ENCODE measurements around the gene CAPN8. TPM values are rescaled to one million over a fixed set of nuclear protein-coding genes. Genes with fewer than 3 reads are reported as not detected.

The CAPN8 gene
- total and polyA plus RNA-seq, 8 donors: 0.57 to 87.9 (median 1.3) TPM

DNA sequence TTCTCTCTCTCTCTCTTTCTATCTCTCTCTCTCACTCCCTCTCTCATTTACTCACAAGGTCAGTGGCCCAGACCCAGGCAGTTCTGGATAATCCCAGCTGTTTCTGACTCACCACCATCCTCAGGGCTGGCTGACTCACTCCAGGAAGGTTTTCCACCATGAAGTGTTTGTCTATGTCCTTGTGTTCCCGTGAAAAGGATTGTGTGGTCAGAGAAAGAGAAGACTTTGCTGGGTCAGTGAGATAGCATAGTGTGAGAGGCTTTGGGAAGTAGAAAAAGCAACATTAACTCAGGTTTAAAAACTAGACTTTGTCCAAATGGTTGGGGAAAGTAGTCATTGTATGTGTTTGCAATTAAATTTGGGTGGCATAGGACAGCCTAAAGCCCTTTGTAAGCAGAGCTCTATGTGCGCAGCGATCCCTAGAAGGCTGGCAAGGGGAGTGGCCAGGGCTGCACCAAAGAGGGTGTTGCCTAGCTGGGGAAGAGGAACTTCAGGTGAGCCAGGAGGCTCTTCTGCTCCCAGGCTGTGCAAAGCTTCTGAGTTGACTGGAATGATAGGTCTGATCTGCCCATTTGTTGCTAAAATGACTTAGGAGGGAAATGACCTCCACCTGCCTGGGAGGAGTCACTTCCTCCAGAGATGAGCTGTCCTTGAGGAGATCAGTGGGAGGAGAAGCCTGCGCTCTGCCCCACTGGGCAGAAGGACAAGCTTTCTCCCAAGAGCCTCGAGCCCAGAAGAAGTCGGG lies 41.9 kb upstream of the CAPN8 start:
- peak in 2 of 4 donors; percentile 49 to 81 for DNase-seq
- intact Hi-C loops (cut with DNase I): no loop called here
- ATAC-seq: peak; percentile 84

DNA sequence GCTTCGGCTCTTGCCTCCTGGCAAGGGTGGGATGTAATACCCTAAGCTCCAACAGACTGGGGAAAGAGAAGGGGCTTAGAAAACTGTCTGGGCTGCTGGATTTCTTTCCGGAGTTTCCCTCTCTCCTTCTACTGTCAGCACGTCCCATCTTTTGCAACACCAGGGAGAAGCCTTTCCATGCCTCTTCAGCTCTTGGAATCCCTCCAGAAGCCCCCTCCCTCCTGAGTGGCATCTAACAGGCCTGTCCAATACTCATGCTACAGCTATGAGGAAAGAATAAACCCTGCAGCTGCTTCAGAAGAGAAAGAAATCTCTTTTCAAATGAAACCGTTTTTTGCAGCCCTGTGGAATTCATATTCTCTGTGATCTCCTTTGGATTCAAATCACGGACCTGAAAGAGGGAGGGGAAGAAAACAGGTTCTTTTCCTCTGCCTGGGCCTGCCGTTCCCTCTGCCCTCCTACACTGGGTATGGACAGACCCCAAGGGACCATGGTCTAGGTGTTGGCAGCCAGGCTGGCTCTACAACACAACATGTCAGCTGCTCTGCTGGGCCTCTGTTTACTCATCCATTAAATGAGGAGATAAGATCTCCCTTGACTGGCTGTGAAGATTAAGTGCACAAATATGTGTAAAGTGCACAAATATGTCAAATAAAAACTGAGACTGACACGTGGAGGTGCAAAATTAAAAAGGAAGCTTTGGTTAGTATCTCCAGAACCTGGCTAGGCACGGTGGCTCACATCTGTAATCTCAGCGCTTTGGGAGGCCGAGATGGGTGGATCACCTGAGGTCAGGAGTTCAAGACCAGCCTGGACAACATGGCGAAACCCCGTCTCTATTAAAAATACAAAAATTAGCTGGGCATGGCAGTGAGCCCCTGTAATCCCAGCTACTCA lies 40.8 kb upstream of the CAPN8 start:
- H3K27ac ChIP-seq: peak overlapping the region; percentile 84 to 88
- DNase-seq: peak in 2 of 4 donors; percentile 80 to 92
- no peaks in the 10 kb centered on the region for H3K27me3 ChIP-seq
- intact Hi-C loops (cut with DNase I): no loop called here
- H3K9me3 ChIP-seq: no peaks in the 10 kb centered on the region
- peak; percentile 8 for ATAC-seq
- TF ChIP-seq, protein P1, sequence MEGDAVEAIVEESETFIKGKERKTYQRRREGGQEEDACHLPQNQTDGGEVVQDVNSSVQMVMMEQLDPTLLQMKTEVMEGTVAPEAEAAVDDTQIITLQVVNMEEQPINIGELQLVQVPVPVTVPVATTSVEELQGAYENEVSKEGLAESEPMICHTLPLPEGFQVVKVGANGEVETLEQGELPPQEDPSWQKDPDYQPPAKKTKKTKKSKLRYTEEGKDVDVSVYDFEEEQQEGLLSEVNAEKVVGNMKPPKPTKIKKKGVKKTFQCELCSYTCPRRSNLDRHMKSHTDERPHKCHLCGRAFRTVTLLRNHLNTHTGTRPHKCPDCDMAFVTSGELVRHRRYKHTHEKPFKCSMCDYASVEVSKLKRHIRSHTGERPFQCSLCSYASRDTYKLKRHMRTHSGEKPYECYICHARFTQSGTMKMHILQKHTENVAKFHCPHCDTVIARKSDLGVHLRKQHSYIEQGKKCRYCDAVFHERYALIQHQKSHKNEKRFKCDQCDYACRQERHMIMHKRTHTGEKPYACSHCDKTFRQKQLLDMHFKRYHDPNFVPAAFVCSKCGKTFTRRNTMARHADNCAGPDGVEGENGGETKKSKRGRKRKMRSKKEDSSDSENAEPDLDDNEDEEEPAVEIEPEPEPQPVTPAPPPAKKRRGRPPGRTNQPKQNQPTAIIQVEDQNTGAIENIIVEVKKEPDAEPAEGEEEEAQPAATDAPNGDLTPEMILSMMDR (IDR thresholded peaks at IDR 0.05): no peak
- no peak overlapping the region for H3K4me3 ChIP-seq
- no peaks in the 10 kb centered on the region for H3K36me3 ChIP-seq
- H3K4me1 ChIP-seq: peaks cover 15 to 47% of the 10 kb centered on the region in 2 donors

More for the DNA sequence above, 41.9 kb upstream of the CAPN8 start:
- H3K27me3 ChIP-seq: no peaks in the 10 kb centered on the region
- H3K9me3 ChIP-seq: no peaks in the 10 kb centered on the region
- TF ChIP-seq, protein P1 (IDR thresholded peaks at IDR 0.05): no peak
- peak overlapping the region; percentile 84 to 88 for H3K27ac ChIP-seq
- peaks cover 14 to 55% of the 10 kb centered on the region in 2 donors for H3K4me1 ChIP-seq
- no peak overlapping the region for H3K4me3 ChIP-seq
- H3K36me3 ChIP-seq: no peaks in the 10 kb centered on the region

DNA sequence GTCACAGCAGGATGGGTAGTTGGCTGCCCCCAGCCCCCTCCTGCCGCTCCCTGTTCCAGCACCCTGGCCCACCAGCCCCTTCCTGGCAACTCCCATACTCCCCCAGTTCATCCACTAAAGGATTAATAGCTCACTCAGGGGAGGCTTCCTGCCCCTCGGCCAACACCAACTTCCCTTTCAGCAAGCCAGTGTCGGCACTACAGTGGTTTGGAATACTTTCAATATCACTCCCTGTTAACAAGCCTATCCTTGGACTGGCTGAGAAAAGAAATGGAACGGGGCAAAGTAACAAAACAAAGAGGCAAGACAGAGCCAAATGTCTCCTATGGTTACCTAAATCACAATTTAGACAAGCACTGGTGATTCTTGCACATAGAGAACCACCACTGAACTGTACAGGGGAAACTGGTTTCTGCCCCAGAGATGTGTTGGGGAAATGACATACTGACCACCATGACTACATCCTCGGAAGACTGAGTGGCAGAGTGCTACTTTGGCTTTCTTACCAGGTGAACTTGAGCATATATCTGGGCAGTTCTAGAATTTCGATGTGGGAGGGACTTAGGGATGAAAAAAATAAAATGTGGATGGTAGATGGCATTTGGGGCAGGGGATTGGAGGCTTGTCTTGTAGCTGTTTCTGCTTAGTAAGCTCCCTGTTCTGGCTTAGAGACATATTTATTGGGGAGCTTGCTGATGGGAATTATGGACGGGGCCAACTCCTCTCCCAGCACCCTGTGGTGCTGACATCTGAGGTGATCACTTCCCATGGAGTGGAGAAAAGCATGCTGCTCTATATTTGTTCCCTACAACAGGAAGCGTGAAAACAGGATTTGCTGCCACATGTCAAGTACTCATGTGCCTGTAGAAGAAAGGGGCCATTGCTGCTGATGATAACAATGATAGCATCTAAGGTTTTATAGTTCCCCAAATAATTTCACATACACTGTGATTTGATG lies 39.7 kb upstream of the CAPN8 start:
- Histone ChIP-seq H3K27ac (peak overlapping the region; percentile 84 to 88), H3K4me1 (peaks cover 26 to 58% of the 10 kb centered on the region in 2 donors), H3K27me3 (no peaks in the 10 kb centered on the region), H3K36me3 (no peaks in the 10 kb centered on the region), H3K4me3 (no peak overlapping the region), H3K9me3 (no peaks in the 10 kb centered on the region)
- intact Hi-C loops (cut with DNase I): no loop called here
- TF ChIP-seq, protein P1 (IDR thresholded peaks at IDR 0.05): no peak
- no peak for ATAC-seq
- DNase-seq: no peak

DNA sequence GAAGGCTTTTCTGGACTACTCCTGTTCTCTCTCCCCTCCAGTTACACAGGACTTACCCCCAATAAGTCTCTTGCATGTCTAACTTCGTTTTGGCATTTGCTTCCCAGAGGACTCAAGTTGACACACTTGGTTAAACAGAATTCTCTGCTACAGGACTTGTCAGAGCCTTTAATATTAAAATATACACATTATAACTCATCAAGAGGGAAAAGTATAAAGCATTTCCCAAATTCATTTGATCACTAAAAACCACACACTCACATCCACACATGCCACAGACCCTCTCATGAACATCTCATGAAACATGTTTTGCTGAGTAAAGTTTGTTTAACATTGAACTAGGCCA lies 38.1 kb upstream of the CAPN8 start:
- no peaks in the 10 kb centered on the region for H3K27me3 ChIP-seq
- H3K36me3 ChIP-seq: no peaks in the 10 kb centered on the region
- peaks cover 23 to 59% of the 10 kb centered on the region in 2 donors for H3K4me1 ChIP-seq
- no peak overlapping the region for H3K27ac ChIP-seq
- no peaks in the 10 kb centered on the region for H3K9me3 ChIP-seq
- H3K4me3 ChIP-seq: no peak overlapping the region
- DNase-seq (no peak), ATAC-seq (no peak)
- TF ChIP-seq, protein P1 (IDR thresholded peaks at IDR 0.05): no peak
- intact Hi-C loops (cut with DNase I): no loop called here

All from left lung (tissue), 10 donors.